HEK293 (cell line): Measurements from ENCODE around the gene SYNE1.

Experiments used
- CTCF ChIA-PET: fragments of 350-600 bp; formaldehyde crosslinking; extraction: SDS; loops from one replicate; lab custom pipeline; 2021; ENCODE audit warnings: antibody characterized with exemption; lab: Yijun Ruan, JAX
- POLR2A ChIA-PET: fragments of 300-600 bp; formaldehyde crosslinking; extraction: SDS; loops from one replicate; lab custom pipeline; 2020; ENCODE audit warnings: antibody characterized with exemption, inconsistent platforms; lab: Yijun Ruan, JAX
- H3K27ac ChIP-seq: fragments of 200-500 bp; sonication (Bioruptor generic); 2 replicates; pipeline ENCODE4 v1.5.1; 2014; ENCODE audit warnings: low read depth, low read length, control low read depth, inconsistent platforms; ENCODE audit errors: extremely low read depth
- H3K36me3 ChIP-seq, 2 experiments: fragments of 200-500 bp in 1 of 2; sonication (Bioruptor generic) in 1 of 2; 1 replicate in 1 of 2; 2 replicates in 1 of 2; pipeline ENCODE4 v1.5.1; 2014 to 2017; ENCODE audit warnings: inconsistent platforms in 2 of 2, low read length in 2 of 2; ENCODE audit not compliant: control insufficient read depth in 2 of 2, insufficient read depth in 1 of 2
- H3K4me1 ChIP-seq: fragments of 200-500 bp; sonication (Bioruptor generic); 2 replicates; pipeline ENCODE4 v1.5.1; 2014; ENCODE audit warnings: mild to moderate bottlenecking, low read length, inconsistent platforms; ENCODE audit not compliant: control insufficient read depth, insufficient read depth
- H3K4me3 ChIP-seq: 2 replicates; pipeline ENCODE4 v1.5.1; 2011; ENCODE audit warnings: low read depth, mild to moderate bottlenecking, control low read depth, low read length, moderate library complexity
- H3K9me3 ChIP-seq: fragments of 200-500 bp; sonication (Bioruptor generic); 2 replicates; pipeline ENCODE4 v1.5.1; 2014; ENCODE audit warnings: low read depth, low read length, inconsistent platforms; ENCODE audit not compliant: control insufficient read depth, insufficient read depth
- FEZF1 ChIP-seq: fragments of 450-650 bp; formaldehyde crosslinking; IDR thresholded peaks from 2 replicates; pipeline ENCODE4 v1.5.1; 2016; ENCODE audit warnings: missing biosample characterization, missing genetic modification characterization
- KLF16 ChIP-seq: fragments of 450-650 bp; formaldehyde crosslinking; IDR thresholded peaks from 2 replicates; pipeline ENCODE4 v1.5.1; 2017; ENCODE audit warnings: missing biosample characterization, missing genetic modification characterization
- KLF7 ChIP-seq: fragments of 450-650 bp; formaldehyde crosslinking; IDR thresholded peaks from 2 replicates; pipeline ENCODE4 v1.5.1; 2016; ENCODE audit warnings: missing biosample characterization, missing genetic modification characterization, borderline replicate concordance
- SP7 ChIP-seq: fragments of 450-650 bp; formaldehyde crosslinking; IDR thresholded peaks from 2 replicates; pipeline ENCODE4 v1.5.1; 2016; ENCODE audit warnings: missing biosample characterization, missing genetic modification characterization
- ZBTB1 ChIP-seq: fragments of 450-650 bp; formaldehyde crosslinking; IDR thresholded peaks from 2 replicates; pipeline ENCODE4 v1.5.1; 2016; ENCODE audit warnings: missing biosample characterization, missing genetic modification characterization
- ZFP37 ChIP-seq: fragments of 450-650 bp; formaldehyde crosslinking; IDR thresholded peaks from 2 replicates; pipeline ENCODE4 v1.5.1; 2016; ENCODE audit warnings: missing biosample characterization, missing genetic modification characterization
- ZNF146 ChIP-seq: fragments of 450-650 bp; formaldehyde crosslinking; IDR thresholded peaks from 2 replicates; pipeline ENCODE4 v1.5.1; 2016; ENCODE audit warnings: missing biosample characterization, missing genetic modification characterization
- ZNF169 ChIP-seq: fragments of 450-650 bp; formaldehyde crosslinking; IDR thresholded peaks from 2 replicates; pipeline ENCODE4 v1.5.1; 2016; ENCODE audit warnings: missing biosample characterization, missing genetic modification characterization
- ZNF202 ChIP-seq: fragments of 450-650 bp; formaldehyde crosslinking; IDR thresholded peaks from 2 replicates; pipeline ENCODE4 v1.5.1; 2016; ENCODE audit warnings: missing biosample characterization, missing genetic modification characterization, borderline replicate concordance
- ZNF223 ChIP-seq: fragments of 450-650 bp; formaldehyde crosslinking; IDR thresholded peaks from 2 replicates; pipeline ENCODE4 v1.5.1; 2016; ENCODE audit warnings: missing biosample characterization, missing genetic modification characterization
- ZNF274 ChIP-seq, 2 experiments: fragments of 200-500 bp in 1 of 2; fragments of 450-650 bp in 1 of 2; sonication (Bioruptor generic) in 1 of 2; formaldehyde crosslinking in 1 of 2; IDR thresholded peaks; 2 replicates each; pipeline versions ENCODE4 v1.5.1 to v1.6.1; 2014 to 2016; ENCODE audit warnings: borderline replicate concordance in 1 of 2, inconsistent platforms in 1 of 2, low read length in 1 of 2, missing biosample characterization in 1 of 2, missing genetic modification characterization in 1 of 2
- ZNF394 ChIP-seq: fragments of 450-650 bp; formaldehyde crosslinking; IDR thresholded peaks from 2 replicates; pipeline ENCODE4 v1.5.1; 2016; ENCODE audit warnings: missing biosample characterization, missing genetic modification characterization, mild to moderate bottlenecking, moderate library complexity, borderline replicate concordance
- ZNF510 ChIP-seq: fragments of 450-650 bp; formaldehyde crosslinking; IDR thresholded peaks from 2 replicates; pipeline ENCODE4 v1.5.1; 2018; ENCODE audit warnings: mild to moderate bottlenecking, missing genetic modification characterization, missing biosample characterization; ENCODE audit not compliant: insufficient replicate concordance
- ZNF677 ChIP-seq: fragments of 450-650 bp; IDR thresholded peaks from 2 replicates; pipeline ENCODE4 v1.5.0; 2018; ENCODE audit warnings: missing biosample characterization, mild to moderate bottlenecking, missing genetic modification characterization, moderate library complexity
- ZSCAN16 ChIP-seq: fragments of 450-650 bp; formaldehyde crosslinking; IDR thresholded peaks from 2 replicates; pipeline ENCODE4 v1.5.1; 2016; ENCODE audit warnings: missing biosample characterization, missing genetic modification characterization
- TF ChIP-seq, protein P1 (sequence below): fragments of 450-650 bp; formaldehyde crosslinking; IDR thresholded peaks from 2 replicates; pipeline ENCODE4 v1.5.1; 2016; ENCODE audit warnings: missing biosample characterization, missing genetic modification characterization
- TF ChIP-seq, protein P2 (sequence below): fragments of 450-650 bp; IDR thresholded peaks from 2 replicates; pipeline ENCODE4 v1.5.1; 2018; ENCODE audit warnings: missing biosample characterization, missing genetic modification characterization
- TF ChIP-seq, protein P3 (sequence below): fragments of 450-650 bp; formaldehyde crosslinking; IDR thresholded peaks from 2 replicates; pipeline ENCODE4 v1.5.1; 2016; ENCODE audit warnings: missing biosample characterization, missing genetic modification characterization

SYNE1 gene

DNA sequence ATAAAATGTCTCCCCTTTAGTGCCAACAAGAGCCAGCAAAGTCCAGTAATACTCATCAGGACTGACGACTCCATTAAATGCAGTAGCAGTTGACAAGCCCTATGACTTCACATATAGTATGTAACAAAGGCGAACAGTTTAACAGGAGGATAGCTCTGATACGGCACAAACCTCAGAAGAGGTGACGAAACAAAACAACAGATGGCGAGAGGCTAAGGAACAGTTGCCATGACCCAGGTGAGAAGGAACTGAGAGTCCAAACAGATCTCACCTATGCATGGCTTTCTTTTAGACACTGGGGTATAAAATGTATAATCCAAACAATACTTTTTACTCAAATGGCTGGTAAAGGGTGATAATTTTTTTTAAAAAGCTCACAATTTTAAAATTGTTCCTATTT, 37.1 kb downstream of the SYNE1 start:
- no peak overlapping the region for H3K27ac ChIP-seq
- H3K9me3 ChIP-seq = no peaks in the 10 kb centered on the region
- ChIA-PET CTCF (interaction anchor here (0.7 to 1.5 kb wide), 5 partner anchors 10 to 132 kb away, joined by 3 to 6 read pairs (median 3); no protein-coding TSS in a partner anchor), POLR2A (no interaction called here)
- TF ChIP-seq SP7 (tag by site-specific recombination) (no peak), ZNF677 (tag by site-specific recombination) (no peak), FEZF1 (tag by site-specific recombination) (no peak)
- H3K4me3 ChIP-seq = no peak overlapping the region
- H3K36me3 ChIP-seq = no peaks in the 10 kb centered on the region
- no peaks in the 10 kb centered on the region for H3K4me1 ChIP-seq

DNA sequence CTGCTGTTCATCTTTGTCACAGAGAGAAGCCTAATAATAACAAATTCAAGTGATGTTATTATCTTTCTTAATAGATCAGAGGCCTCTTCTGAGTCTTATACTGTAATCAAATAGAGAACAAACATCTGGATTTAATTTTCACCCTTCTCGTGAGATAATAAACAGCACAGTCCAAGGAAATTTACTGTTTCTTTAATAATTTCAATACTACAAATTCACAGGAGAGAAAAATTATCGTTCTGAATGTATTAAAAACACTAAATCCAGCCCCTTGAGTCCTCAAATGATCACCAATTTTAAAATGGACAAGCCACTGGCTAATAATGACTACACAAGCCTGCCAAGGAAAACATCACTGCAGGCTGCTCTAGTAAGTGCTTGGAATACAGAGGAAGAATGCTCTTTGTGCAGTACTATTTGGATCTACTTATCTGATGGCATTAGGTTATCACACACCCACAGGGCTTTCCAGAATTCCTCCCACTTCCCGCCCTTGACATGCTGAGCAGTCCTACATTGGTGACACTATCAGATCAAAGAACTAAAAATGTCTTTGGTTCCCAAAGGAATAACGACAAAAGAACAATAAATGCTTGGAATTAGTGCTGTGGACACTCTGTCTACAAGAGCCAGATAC, 38.1 kb downstream of the SYNE1 start:
- no peak for TF ChIP-seq ZBTB1 (tag by site-specific recombination)
- TF ChIP-seq ZFP37 = no peak
- TF ChIP-seq, protein P1, sequence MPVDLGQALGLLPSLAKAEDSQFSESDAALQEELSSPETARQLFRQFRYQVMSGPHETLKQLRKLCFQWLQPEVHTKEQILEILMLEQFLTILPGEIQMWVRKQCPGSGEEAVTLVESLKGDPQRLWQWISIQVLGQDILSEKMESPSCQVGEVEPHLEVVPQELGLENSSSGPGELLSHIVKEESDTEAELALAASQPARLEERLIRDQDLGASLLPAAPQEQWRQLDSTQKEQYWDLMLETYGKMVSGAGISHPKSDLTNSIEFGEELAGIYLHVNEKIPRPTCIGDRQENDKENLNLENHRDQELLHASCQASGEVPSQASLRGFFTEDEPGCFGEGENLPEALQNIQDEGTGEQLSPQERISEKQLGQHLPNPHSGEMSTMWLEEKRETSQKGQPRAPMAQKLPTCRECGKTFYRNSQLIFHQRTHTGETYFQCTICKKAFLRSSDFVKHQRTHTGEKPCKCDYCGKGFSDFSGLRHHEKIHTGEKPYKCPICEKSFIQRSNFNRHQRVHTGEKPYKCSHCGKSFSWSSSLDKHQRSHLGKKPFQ = no peak
- TF ChIP-seq, protein P2, sequence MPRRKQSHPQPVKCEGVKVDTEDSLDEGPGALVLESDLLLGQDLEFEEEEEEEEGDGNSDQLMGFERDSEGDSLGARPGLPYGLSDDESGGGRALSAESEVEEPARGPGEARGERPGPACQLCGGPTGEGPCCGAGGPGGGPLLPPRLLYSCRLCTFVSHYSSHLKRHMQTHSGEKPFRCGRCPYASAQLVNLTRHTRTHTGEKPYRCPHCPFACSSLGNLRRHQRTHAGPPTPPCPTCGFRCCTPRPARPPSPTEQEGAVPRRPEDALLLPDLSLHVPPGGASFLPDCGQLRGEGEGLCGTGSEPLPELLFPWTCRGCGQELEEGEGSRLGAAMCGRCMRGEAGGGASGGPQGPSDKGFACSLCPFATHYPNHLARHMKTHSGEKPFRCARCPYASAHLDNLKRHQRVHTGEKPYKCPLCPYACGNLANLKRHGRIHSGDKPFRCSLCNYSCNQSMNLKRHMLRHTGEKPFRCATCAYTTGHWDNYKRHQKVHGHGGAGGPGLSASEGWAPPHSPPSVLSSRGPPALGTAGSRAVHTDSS (tag by site-specific recombination) = no peak
- no peak for TF ChIP-seq ZNF223 (tag by site-specific recombination)
- no peak for TF ChIP-seq ZNF169 (tag by site-specific recombination)
- no peak for TF ChIP-seq ZNF510 (tag by site-specific recombination)
- no peak for TF ChIP-seq ZNF202 (tag by site-specific recombination)
- TF ChIP-seq ZNF274 (IDR thresholded peaks at IDR 0.05; ENCODE audit: low read length) = no peak
- no peak for TF ChIP-seq ZNF274 (tag by site-specific recombination; IDR thresholded peaks at IDR 0.05; ENCODE audit: borderline replicate concordance)
- TF ChIP-seq, protein P3, sequence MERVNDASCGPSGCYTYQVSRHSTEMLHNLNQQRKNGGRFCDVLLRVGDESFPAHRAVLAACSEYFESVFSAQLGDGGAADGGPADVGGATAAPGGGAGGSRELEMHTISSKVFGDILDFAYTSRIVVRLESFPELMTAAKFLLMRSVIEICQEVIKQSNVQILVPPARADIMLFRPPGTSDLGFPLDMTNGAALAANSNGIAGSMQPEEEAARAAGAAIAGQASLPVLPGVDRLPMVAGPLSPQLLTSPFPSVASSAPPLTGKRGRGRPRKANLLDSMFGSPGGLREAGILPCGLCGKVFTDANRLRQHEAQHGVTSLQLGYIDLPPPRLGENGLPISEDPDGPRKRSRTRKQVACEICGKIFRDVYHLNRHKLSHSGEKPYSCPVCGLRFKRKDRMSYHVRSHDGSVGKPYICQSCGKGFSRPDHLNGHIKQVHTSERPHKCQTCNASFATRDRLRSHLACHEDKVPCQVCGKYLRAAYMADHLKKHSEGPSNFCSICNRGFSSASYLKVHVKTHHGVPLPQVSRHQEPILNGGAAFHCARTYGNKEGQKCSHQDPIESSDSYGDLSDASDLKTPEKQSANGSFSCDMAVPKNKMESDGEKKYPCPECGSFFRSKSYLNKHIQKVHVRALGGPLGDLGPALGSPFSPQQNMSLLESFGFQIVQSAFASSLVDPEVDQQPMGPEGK (tag by site-specific recombination) = no peak
- no peak for TF ChIP-seq ZNF394 (tag by site-specific recombination)
- no peak for TF ChIP-seq KLF7 (tag by site-specific recombination)
- ChIA-PET POLR2A (no interaction called here), CTCF (no interaction called here)
- Histone ChIP-seq H3K9me3 (no peaks in the 10 kb centered on the region), H3K4me1 (no peaks in the 10 kb centered on the region), H3K4me3 (no peak overlapping the region), H3K36me3 (no peaks in the 10 kb centered on the region), H3K27ac (no peak overlapping the region)

DNA sequence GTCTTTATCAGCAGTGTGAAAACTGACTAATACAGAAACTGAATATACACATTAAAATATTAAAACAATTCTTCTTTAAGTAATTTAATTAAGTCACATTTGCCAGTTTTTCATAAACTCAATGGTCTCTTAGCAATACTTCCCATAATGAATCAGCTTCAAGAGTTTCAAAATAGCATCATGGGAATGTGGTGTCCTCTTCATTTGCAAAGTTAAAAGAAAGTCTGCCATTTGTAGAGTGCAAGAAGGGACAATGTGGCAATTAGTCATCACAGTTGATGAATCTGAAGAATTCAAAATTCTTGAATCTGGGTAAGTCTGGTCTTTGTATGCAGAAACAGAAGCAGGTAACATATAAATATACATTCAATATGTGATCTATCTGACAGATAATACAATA, 38.7 kb downstream of the SYNE1 start:
- Histone ChIP-seq H3K4me3 (no peak overlapping the region), H3K4me1 (no peaks in the 10 kb centered on the region), H3K27ac (no peak overlapping the region), H3K36me3 (no peaks in the 10 kb centered on the region), H3K9me3 (no peaks in the 10 kb centered on the region)
- POLR2A ChIA-PET = no interaction called here
- TF ChIP-seq KLF16 (no peak), KLF7 (tag by site-specific recombination) (no peak), ZSCAN16 (no peak), ZNF146 (tag by site-specific recombination) (no peak)
- CTCF ChIA-PET = interaction anchor here (1.1 to 1.4 kb wide), 3 partner anchors 45 to 68 kb away, joined by 3 to 7 read pairs (median 7); no protein-coding TSS in a partner anchor
